Neuronal stem cell (in vitro differentiated cells): ENCODE results near the gene ANK3.

ENCODE experiments used
- DNase-seq: peaks from one replicate; pipeline ENCODE4 v3.0.0-alpha.2; 2013; ENCODE audit warnings: low spot score
- H2AFZ ChIP-seq: one replicate; pipeline ENCODE4 v1.6.1; 2013; ENCODE audit warnings: mild to moderate bottlenecking, low read length, inconsistent platforms
- H2AK5ac ChIP-seq: 2 replicates; pipeline ENCODE4 v1.6.1; 2013; ENCODE audit warnings: low read depth, mild to moderate bottlenecking, inconsistent platforms, low read length, moderate library complexity, mixed read lengths
- H2BK120ac ChIP-seq: 2 replicates; pipeline ENCODE4 v1.6.1; 2013; ENCODE audit warnings: low read depth, mild to moderate bottlenecking, inconsistent platforms, low read length, moderate library complexity, mixed read lengths
- H2BK12ac ChIP-seq: one replicate; pipeline ENCODE4 v1.6.1; 2013; ENCODE audit warnings: low read length, inconsistent platforms
- H2BK15ac ChIP-seq: 2 replicates; pipeline ENCODE4 v1.6.1; 2013; ENCODE audit warnings: mild to moderate bottlenecking, low read length, inconsistent platforms, mixed read lengths
- H2BK5ac ChIP-seq: one replicate; pipeline ENCODE4 v1.6.1; 2013; ENCODE audit warnings: inconsistent platforms, mild to moderate bottlenecking, low read length, moderate library complexity
- H3K14ac ChIP-seq: one replicate; pipeline ENCODE4 v1.6.1; 2013; ENCODE audit warnings: low read length, inconsistent platforms
- H3K18ac ChIP-seq: 2 replicates; pipeline ENCODE4 v1.6.1; 2013; ENCODE audit warnings: low read length, inconsistent platforms
- H3K23ac ChIP-seq: 2 replicates; pipeline ENCODE4 v1.6.1; 2013; ENCODE audit warnings: low read depth, mild to moderate bottlenecking, mixed read lengths, low read length, inconsistent platforms; ENCODE audit not compliant: poor library complexity
- H3K27ac ChIP-seq: replicated peaks from 3 replicates; pipeline ENCODE4 v1.5.1; 2013; ENCODE audit warnings: low read length, inconsistent platforms
- H3K27me3 ChIP-seq, 3 experiments: 2 replicates each; pipeline ENCODE4 v1.6.1; 2013; ENCODE audit warnings: low read length in 3 of 3, mild to moderate bottlenecking in 2 of 3, inconsistent platforms in 1 of 3, low read depth in 1 of 3, mixed read lengths in 1 of 3, moderate library complexity in 1 of 3; ENCODE audit not compliant: control insufficient read depth in 3 of 3, insufficient read depth in 3 of 3
- H3K36me3 ChIP-seq, 2 donors: replicated peaks in 1 of 2; 2 replicates each; pipeline ENCODE4 v1.6.1; 2013; ENCODE audit warnings: low read length in 2 of 2; ENCODE audit not compliant: control insufficient read depth in 2 of 2, insufficient read depth in 2 of 2
- H3K4ac ChIP-seq: 2 replicates; pipeline ENCODE4 v1.6.1; 2013; ENCODE audit warnings: inconsistent platforms, mild to moderate bottlenecking, low read length, moderate library complexity
- H3K4me1 ChIP-seq, 2 donors: 1 replicate in 1 of 2; 2 replicates in 1 of 2; pipeline ENCODE4 v1.6.1; 2013; ENCODE audit warnings: low read length in 2 of 2, low read depth in 1 of 2; ENCODE audit not compliant: control insufficient read depth in 2 of 2, insufficient read depth in 1 of 2
- H3K4me2 ChIP-seq: one replicate; pipeline ENCODE4 v1.6.1; 2013; ENCODE audit warnings: mild to moderate bottlenecking, low read length, inconsistent platforms; ENCODE audit not compliant: insufficient read depth, poor library complexity, severe bottlenecking
- H3K4me3 ChIP-seq, 2 donors: 2 replicates each; pipeline ENCODE4 v1.5.1; 2013; ENCODE audit warnings: low read length in 2 of 2, mild to moderate bottlenecking in 2 of 2, inconsistent platforms in 1 of 2, moderate library complexity in 1 of 2
- H3K79me1 ChIP-seq: one replicate; pipeline ENCODE4 v1.6.1; 2013; ENCODE audit warnings: low read depth, mild to moderate bottlenecking, inconsistent platforms, low read length, moderate library complexity
- H3K9ac ChIP-seq: one replicate; pipeline ENCODE4 v1.6.1; 2013; ENCODE audit warnings: mild to moderate bottlenecking, low read depth, low read length, inconsistent platforms; ENCODE audit not compliant: poor library complexity
- H3K9me3 ChIP-seq, 2 donors: replicated peaks in 1 of 2; 2 replicates each; pipeline versions ENCODE3 to v1.6.1; 2013; ENCODE audit warnings: low read length in 2 of 2, mild to moderate bottlenecking in 2 of 2, inconsistent platforms in 1 of 2, low read depth in 1 of 2, mixed read lengths in 1 of 2, moderate library complexity in 1 of 2; ENCODE audit not compliant: control insufficient read depth in 2 of 2, insufficient read depth in 1 of 2
- H4K8ac ChIP-seq: one replicate; pipeline ENCODE4 v1.6.1; 2013; ENCODE audit warnings: low read depth, mild to moderate bottlenecking, inconsistent platforms, low read length, moderate library complexity
- H4K91ac ChIP-seq: one replicate; pipeline ENCODE4 v1.6.1; 2013; ENCODE audit warnings: low read length, low read depth, mild to moderate bottlenecking, inconsistent platforms; ENCODE audit not compliant: poor library complexity
- WGBS, 2 donors: extraction: QIAGEN DNeasy Blood & Tissue Kit; methylation state at CpG; one replicate each; pipeline ENCODE4 v1.1.7; 2013; ENCODE audit warnings: missing lambda C conversion rate in 2 of 2, mixed read lengths in 1 of 2; ENCODE audit not compliant: insufficient read length in 2 of 2, insufficient replicate concordance in 1 of 2; ENCODE audit errors: extremely low coverage in 2 of 2; 5-methylcytosine and 5-hydroxymethylcytosine counted together

Gene ANK3

DNA sequence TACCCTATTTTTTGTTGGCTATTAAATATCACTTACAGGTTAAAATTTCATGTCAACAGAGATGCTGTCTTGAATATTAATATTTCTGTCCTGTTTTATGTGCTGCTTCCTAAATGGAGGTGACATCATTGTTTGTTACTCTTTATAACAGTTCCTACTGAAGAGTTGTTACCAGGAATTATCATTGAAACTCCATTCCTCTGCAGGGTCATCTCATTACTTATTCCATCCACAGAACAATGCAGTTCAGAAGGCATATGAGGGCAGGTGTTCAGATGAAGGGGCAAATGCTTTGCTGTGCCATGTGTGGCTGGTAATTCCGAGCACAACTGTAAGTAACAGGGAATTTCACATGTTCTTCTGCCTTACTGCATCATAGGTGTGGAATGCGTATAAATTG is 113.4 kb downstream of the ANK3 start:
- Histone ChIP-seq H3K4me2 (no peak overlapping the region), H3K4ac (no peak overlapping the region), H3K18ac (no peak overlapping the region), H3K9ac (no peak overlapping the region), H3K14ac (no peak overlapping the region), H3K27me3 (no peaks in the 10 kb centered on the region), H3K36me3 (no peaks in the 10 kb centered on the region), H3K4me1 (peaks cover 4 to 13% of the 10 kb centered on the region in 2 donors), H2BK5ac (no peak overlapping the region), H2BK120ac (no peak overlapping the region), H2BK12ac (no peak overlapping the region), H3K79me1 (no peaks in the 10 kb centered on the region), H2AFZ (no peak overlapping the region), H2AK5ac (no peak overlapping the region), H3K9me3 (no peaks in the 10 kb centered on the region), H3K4me3 (no peak overlapping the region), H2BK15ac (no peak overlapping the region), H4K91ac (no peak overlapping the region), H3K27ac (no peak overlapping the region), H3K23ac (no peak overlapping the region), H4K8ac (no peak overlapping the region)
- WGBS, 2 donors: no CpG with 5 or more reads among the region's 2 CpGs
- DNase-seq: no peak

DNA sequence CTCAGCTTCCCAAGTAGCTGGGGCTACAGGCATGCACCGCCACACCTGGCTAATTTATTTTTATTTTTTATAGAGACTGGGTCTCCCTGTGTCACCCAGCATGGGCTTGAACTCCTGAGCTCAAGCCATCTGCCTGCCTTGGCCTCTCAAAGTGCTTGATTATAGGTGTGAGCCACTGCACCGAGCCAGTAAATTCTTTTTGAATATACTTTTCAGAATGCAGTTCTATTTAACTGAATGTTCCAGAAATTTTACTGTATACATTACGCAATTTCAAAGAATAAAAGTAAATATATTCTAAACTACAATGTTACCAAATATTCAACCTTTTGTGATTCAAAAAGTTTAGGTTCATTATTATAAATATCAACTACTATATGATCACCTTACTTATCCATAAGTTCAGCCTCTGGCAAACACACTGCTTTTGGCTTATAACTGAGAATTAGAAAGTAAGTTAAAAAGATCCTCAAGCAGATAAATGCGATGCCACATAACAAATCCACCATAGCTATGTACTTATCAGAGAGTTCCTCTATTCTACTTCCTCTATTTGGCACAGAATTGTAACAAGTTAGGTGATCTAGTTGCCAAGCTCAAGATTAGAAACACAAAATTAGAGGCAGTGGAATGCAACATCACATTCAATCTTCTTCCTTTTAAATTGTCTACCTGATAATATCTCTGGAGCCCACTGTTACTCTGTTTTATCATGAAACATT is 118.2 kb downstream of the ANK3 start:
- H3K4ac ChIP-seq: no peak overlapping the region
- H3K36me3 ChIP-seq: no peaks in the 10 kb centered on the region
- no peak overlapping the region for H2BK12ac ChIP-seq
- no peak overlapping the region for H4K91ac ChIP-seq
- no peak overlapping the region for H3K4me2 ChIP-seq
- no CpG with 5 or more reads among the region's 4 CpGs for WGBS, 2 donors
- H3K14ac ChIP-seq: no peak overlapping the region
- H3K27me3 ChIP-seq: no peaks in the 10 kb centered on the region
- no peak overlapping the region for H3K9ac ChIP-seq
- no peak overlapping the region for H2AK5ac ChIP-seq
- no peak overlapping the region for H3K18ac ChIP-seq
- DNase-seq: no peak
- no peaks in the 10 kb centered on the region for H3K79me1 ChIP-seq
- H3K4me3 ChIP-seq: no peak overlapping the region
- H2BK15ac ChIP-seq: no peak overlapping the region
- H2AFZ ChIP-seq: no peak overlapping the region
- H3K9me3 ChIP-seq: no peaks in the 10 kb centered on the region
- no peak overlapping the region for H3K23ac ChIP-seq
- H3K27ac ChIP-seq: no peak overlapping the region
- peaks cover 0 to 3% of the 10 kb centered on the region in 2 donors for H3K4me1 ChIP-seq
- H2BK120ac ChIP-seq: no peak overlapping the region
- no peak overlapping the region for H2BK5ac ChIP-seq
- H4K8ac ChIP-seq: no peak overlapping the region

DNA sequence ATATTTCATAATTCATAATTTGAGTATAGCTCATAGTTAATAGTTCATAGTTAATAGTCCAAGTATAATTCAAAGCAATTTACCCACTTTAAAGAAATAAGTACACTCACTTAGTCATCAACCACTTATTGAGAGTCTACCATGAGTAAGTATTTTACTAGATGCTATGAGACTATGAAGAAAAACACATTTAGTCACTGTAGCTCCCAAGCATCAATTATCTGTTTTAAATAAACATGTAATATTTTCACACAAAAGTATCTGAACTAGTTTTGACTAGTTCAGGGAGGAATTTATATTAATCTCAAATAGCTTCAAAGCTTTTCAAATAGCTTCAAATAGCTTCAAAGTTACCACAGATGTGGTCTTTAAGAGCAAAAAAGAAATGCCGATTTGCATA is 119.2 kb downstream of the ANK3 start:
- Histone ChIP-seq H3K4me1 (peaks cover 0 to 3% of the 10 kb centered on the region in 2 donors), H2BK15ac (no peak overlapping the region), H2BK12ac (no peak overlapping the region), H2AK5ac (no peak overlapping the region), H3K9ac (no peak overlapping the region), H4K8ac (no peak overlapping the region), H4K91ac (no peak overlapping the region), H3K4me3 (no peak overlapping the region), H3K9me3 (no peaks in the 10 kb centered on the region), H3K79me1 (no peaks in the 10 kb centered on the region), H3K23ac (no peak overlapping the region), H3K27me3 (no peaks in the 10 kb centered on the region), H3K14ac (no peak overlapping the region), H3K18ac (no peak overlapping the region), H3K27ac (no peak overlapping the region), H3K4ac (no peak overlapping the region), H2AFZ (no peak overlapping the region), H3K36me3 (no peaks in the 10 kb centered on the region), H3K4me2 (no peak overlapping the region), H2BK5ac (no peak overlapping the region), H2BK120ac (no peak overlapping the region)
- no CpG with 5 or more reads among the region's 1 CpG for WGBS, 2 donors
- no peak for DNase-seq

DNA sequence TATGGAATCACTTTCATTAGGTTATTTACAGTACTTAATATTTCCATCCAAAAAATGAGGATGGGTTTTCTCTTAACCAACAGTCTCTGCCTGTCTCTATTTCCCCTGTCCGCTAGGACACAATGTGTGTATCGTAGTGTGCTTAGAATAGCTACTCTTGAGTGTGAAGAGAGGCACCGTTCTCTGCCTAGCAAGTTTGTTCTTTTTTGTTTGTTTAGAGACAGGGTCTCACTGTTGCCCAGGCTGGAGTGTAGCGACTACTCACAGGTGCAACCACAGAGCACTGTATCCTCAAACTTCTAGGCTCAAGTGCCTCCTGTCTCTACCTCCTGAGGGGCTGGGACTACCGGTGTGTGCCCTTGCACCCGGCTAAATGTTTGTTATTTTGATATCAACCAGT is 121.9 kb downstream of the ANK3 start:
- Histone ChIP-seq H2AK5ac (no peak overlapping the region), H3K4me3 (no peak overlapping the region), H2BK120ac (no peak overlapping the region), H2AFZ (no peak overlapping the region), H3K23ac (no peak overlapping the region), H2BK15ac (no peak overlapping the region), H3K27ac (no peak overlapping the region), H3K4ac (no peak overlapping the region), H3K14ac (peak overlapping the region; percentile 56), H4K91ac (no peak overlapping the region), H3K18ac (no peak overlapping the region), H3K9ac (no peak overlapping the region), H3K79me1 (no peaks in the 10 kb centered on the region), H3K27me3 (no peaks in the 10 kb centered on the region), H4K8ac (no peak overlapping the region), H3K4me2 (no peak overlapping the region), H2BK12ac (no peak overlapping the region), H3K9me3 (no peaks in the 10 kb centered on the region), H3K4me1 (peaks cover 0 to 3% of the 10 kb centered on the region in 2 donors), H3K36me3 (no peaks in the 10 kb centered on the region), H2BK5ac (no peak overlapping the region)
- no CpG with 5 or more reads among the region's 6 CpGs for WGBS, 2 donors
- no peak for DNase-seq
